Measurements from ENCODE around the gene ST3GAL4.

DNA sequence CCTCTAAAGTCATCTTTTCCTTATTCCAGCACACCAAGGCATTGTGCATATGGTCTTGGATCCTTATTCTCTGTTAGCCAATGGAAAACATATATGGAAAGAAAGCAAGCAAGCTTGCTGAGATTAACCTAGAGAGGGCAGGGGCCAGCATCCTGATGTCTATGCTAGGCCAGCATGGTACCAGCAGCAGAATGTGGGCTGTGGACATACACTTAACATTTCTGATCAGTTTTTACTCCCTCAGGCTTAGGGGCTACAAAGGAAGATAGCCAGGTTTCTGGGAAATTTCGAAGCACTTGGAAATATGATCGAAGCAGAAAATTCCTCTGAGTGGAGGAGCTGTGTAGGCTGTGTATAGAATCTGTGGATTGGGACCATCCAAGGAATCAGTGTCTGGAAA is 67.0 kb downstream of the ST3GAL4 start:
- no peak for TF ChIP-seq EZH2phosphoT487 (IDR thresholded peaks at IDR 0.05; ENCODE audit: insufficient read depth, low read depth)
- TF ChIP-seq EZH2 (IDR thresholded peaks at IDR 0.05; ENCODE audit: insufficient read depth, poor library complexity, severe bottlenecking) = no peak

All from GM23248 (cell line).